BLaER1 (cell line): ENCODE measurements around the gene PDCD10.

ENCODE experiments used
- H3K27ac ChIP-seq: shearing (Covaris generic); formaldehyde crosslinking; 2 replicates; pipeline ENCODE4 v1.8.1; 2022
- H3K27me3 ChIP-seq: shearing (Covaris generic); formaldehyde crosslinking; 2 replicates; pipeline ENCODE4 v1.8.1; 2022
- H3K36me3 ChIP-seq: shearing (Covaris generic); formaldehyde crosslinking; 2 replicates; pipeline ENCODE4 v1.8.1; 2022
- H3K4me1 ChIP-seq: shearing (Covaris generic); formaldehyde crosslinking; 2 replicates; pipeline ENCODE4 v1.8.1; 2022
- H3K4me2 ChIP-seq: shearing (Covaris generic); formaldehyde crosslinking; 2 replicates; pipeline ENCODE4 v1.8.1; 2022
- H3K4me3 ChIP-seq: shearing (Covaris generic); formaldehyde crosslinking; 2 replicates; pipeline ENCODE4 v1.8.1; 2022
- H3K9ac ChIP-seq: shearing (Covaris generic); formaldehyde crosslinking; 2 replicates; pipeline ENCODE4 v1.8.1; 2022
- H3K9me3 ChIP-seq: shearing (Covaris generic); formaldehyde crosslinking; 2 replicates; pipeline ENCODE4 v1.8.1; 2022
- H4K20me1 ChIP-seq: shearing (Covaris generic); formaldehyde crosslinking; 2 replicates; pipeline ENCODE4 v1.8.1; 2022
- Cebpa-rat ChIP-seq: shearing (Covaris generic); IDR thresholded peaks from 2 replicates; pipeline ENCODE4 v1.8.1; 2022

Gene PDCD10

DNA sequence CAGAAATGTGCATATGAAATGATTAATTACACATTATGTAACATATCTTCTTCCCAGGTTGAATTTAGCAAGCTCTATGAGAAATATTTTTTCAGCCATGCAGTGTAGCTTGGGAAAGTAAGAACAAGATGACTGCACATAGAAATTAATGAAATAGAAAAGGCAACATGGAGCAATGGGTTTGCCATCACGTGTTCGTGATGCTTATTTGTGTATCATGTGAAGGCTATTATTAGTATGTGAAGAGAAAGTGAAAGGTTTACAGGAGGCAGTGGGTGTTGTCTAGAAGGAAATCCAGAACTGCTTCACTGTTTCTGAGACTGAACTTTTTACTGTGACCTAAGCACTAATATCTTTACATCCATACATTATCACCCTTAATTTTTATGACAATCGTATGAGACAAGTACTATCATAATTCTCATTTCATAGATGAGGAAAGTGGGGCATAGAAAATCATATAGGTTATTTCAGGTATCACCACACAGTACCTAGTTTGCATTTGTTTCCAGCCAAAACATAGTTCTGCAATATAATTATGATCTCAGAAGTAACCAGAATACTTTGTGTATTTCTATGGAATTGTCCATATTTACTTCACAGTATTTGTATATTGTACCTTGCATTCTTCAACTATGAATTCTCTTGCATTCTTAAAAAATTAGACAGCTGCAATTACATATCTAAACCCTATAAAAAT is 15.7 kb upstream of the PDCD10 start:
- Histone ChIP-seq H3K9ac (no peak overlapping the region), H3K27ac (no peak overlapping the region; the same call in 1 of the 2 replicates), H3K4me3 (no peak overlapping the region), H3K9me3 (no peaks in the 10 kb centered on the region), H4K20me1 (no peaks in the 10 kb centered on the region), H3K27me3 (no peaks in the 10 kb centered on the region), H3K36me3 (no peaks in the 10 kb centered on the region), H3K4me1 (peaks cover 17% of the 10 kb centered on the region), H3K4me2 (peak overlapping the region; percentile 41)
- no peak for TF ChIP-seq Cebpa-rat

DNA sequence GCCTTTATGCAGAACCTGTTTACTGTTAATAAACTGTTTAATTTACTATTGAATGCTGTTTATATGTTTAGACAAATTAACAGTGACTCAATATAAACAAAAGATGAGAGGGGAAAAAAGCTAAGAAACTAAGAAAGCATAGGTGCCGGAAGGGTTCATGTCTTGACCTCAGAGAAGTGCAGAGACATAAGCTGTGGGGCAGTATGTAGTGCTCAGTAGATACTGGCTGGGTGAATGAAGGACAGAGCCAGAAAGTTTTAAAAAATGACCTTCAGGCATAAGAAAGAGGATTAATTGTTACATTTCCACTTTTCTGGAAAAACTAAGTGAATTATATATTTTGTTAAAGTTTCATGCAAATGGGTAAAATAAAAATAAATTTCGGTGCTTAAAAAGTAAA is 15.0 kb upstream of the PDCD10 start:
- H3K9ac ChIP-seq = no peak overlapping the region
- no peaks in the 10 kb centered on the region for H4K20me1 ChIP-seq
- no peak overlapping the region for H3K4me3 ChIP-seq

DNA sequence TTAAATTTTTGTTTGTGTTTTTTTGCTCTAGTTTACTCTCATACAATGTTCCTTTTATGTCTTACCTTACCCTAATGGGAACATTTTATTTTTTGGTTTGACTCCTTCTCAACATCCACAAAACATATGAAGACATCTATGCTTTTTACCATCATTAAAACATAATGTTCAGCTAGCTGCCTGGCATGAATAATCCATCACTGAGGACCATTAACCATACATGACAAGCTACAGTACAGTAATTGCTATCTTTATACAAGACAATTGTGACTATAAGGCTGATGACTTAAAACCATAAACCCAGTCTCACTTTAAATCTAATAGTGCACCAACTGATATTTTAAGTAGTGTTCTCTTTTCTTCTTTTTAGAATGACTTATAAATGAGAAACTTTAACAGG is 14.5 kb upstream of the PDCD10 start:
- peaks cover 17% of the 10 kb centered on the region for H3K4me1 ChIP-seq
- H4K20me1 ChIP-seq = no peaks in the 10 kb centered on the region
- H3K9me3 ChIP-seq = no peaks in the 10 kb centered on the region
- no peaks in the 10 kb centered on the region for H3K36me3 ChIP-seq
- no peak for TF ChIP-seq Cebpa-rat
- H3K9ac ChIP-seq = no peak overlapping the region
- no peak overlapping the region for H3K4me2 ChIP-seq
- no peaks in the 10 kb centered on the region for H3K27me3 ChIP-seq
- H3K4me3 ChIP-seq = no peak overlapping the region
- no peak overlapping the region for H3K27ac ChIP-seq

More for the DNA sequence above, 15.0 kb upstream of the PDCD10 start:
- Histone ChIP-seq H3K27me3 (no peaks in the 10 kb centered on the region), H3K4me2 (no peak overlapping the region), H3K36me3 (no peaks in the 10 kb centered on the region), H3K27ac (no peak overlapping the region), H3K4me1 (peaks cover 17% of the 10 kb centered on the region), H3K9me3 (no peaks in the 10 kb centered on the region)
- TF ChIP-seq Cebpa-rat = no peak

GRCh38 chr3:167743799-167744198 is 9.1 kb upstream of the PDCD10 start:
- H3K4me3 ChIP-seq = no peak overlapping the region
- TF ChIP-seq Cebpa-rat = no peak

GRCh38 chr3:167742338-167742737 is 7.6 kb upstream of the PDCD10 start:
- no peaks in the 10 kb centered on the region for H4K20me1 ChIP-seq
- no peaks in the 10 kb centered on the region for H3K9me3 ChIP-seq
- no peaks in the 10 kb centered on the region for H3K36me3 ChIP-seq
- H3K27ac ChIP-seq = no peak overlapping the region
- H3K27me3 ChIP-seq = no peaks in the 10 kb centered on the region
- no peak overlapping the region for H3K9ac ChIP-seq
- H3K4me3 ChIP-seq = no peak overlapping the region
- peaks cover 14% of the 10 kb centered on the region; the same call in 1 of the 2 replicates for H3K4me1 ChIP-seq
- TF ChIP-seq Cebpa-rat = no peak
- no peak overlapping the region for H3K4me2 ChIP-seq

More at GRCh38 chr3:167743799-167744198, 9.1 kb upstream of the PDCD10 start:
- Histone ChIP-seq H3K36me3 (no peaks in the 10 kb centered on the region), H3K27ac (no peak overlapping the region), H3K4me2 (no peak overlapping the region), H3K27me3 (no peaks in the 10 kb centered on the region), H3K9me3 (no peaks in the 10 kb centered on the region), H4K20me1 (no peaks in the 10 kb centered on the region), H3K4me1 (peaks cover 8% of the 10 kb centered on the region; the same call in 1 of the 2 replicates), H3K9ac (no peak overlapping the region)

GRCh38 chr3:167740961-167741587 is 6.4 kb upstream of the PDCD10 start:
- no peak overlapping the region for H3K4me3 ChIP-seq
- H3K9ac ChIP-seq = no peak overlapping the region
- H3K9me3 ChIP-seq = no peaks in the 10 kb centered on the region
- H3K27ac ChIP-seq = no peak overlapping the region
- no peaks in the 10 kb centered on the region for H3K27me3 ChIP-seq
- H4K20me1 ChIP-seq = no peaks in the 10 kb centered on the region
- no peaks in the 10 kb centered on the region for H3K36me3 ChIP-seq
- H3K4me2 ChIP-seq = no peak overlapping the region
- H3K4me1 ChIP-seq = peaks cover 18% of the 10 kb centered on the region
- no peak for TF ChIP-seq Cebpa-rat

- Histone ChIP-seq H3K27ac (no peak overlapping the region), H3K9ac (no peak overlapping the region), H3K4me1 (peaks cover 22% of the 10 kb centered on the region), H4K20me1 (peaks cover 2% of the 10 kb centered on the region; the same call in 1 of the 2 replicates), H3K27me3 (no peaks in the 10 kb centered on the region), H3K4me3 (no peak overlapping the region), H3K9me3 (no peaks in the 10 kb centered on the region), H3K4me2 (no peak overlapping the region), H3K36me3 (no peaks in the 10 kb centered on the region)
- no peak for TF ChIP-seq Cebpa-rat
These were observed 4.6 kb upstream of the PDCD10 start for GRCh38 chr3:167739190-167739810.

DNA sequence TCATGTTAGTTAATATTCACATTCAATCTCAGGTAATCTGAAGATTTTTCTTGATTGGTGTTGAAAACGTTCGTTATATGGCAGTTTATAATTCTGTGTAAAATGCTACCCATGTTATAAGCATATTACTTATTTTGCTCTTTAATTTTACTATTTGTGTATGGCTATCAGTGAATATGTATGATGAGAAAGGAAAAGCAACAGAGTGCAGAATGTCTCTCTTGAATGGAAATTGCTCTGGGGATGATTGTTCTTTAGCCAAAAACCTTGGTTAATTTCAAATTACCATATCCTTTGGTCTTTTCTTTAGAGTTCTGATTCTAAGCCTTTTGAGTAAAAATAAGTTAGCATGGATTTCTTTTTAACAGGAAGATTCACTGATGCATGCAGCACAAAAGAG is 3.3 kb upstream of the PDCD10 start:
- no peak overlapping the region for H3K27ac ChIP-seq
- H3K4me2 ChIP-seq = no peak overlapping the region

DNA sequence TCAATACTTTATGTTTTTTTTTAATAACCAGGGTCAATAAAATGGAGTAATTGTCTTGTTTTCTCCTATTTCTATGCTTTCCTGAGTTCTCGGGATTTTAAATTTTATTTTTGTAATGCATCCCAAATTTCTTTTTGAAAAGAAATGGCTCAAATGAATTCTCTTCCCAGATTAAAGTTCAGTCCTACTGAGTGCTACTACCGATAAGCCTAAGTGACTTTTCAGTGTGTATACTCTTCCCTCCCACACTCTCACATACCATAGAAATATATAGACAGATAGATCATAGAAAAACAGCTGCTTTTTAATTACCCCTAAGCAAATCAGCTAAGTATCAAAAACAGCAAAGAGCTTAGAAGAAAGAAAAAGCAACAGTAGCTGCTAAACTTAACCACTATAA is 2.3 kb upstream of the PDCD10 start:
- Histone ChIP-seq H3K27ac (no peak overlapping the region), H3K9me3 (no peaks in the 10 kb centered on the region), H3K9ac (no peak overlapping the region), H3K36me3 (no peaks in the 10 kb centered on the region), H3K27me3 (no peaks in the 10 kb centered on the region), H3K4me1 (peaks cover 41% of the 10 kb centered on the region), H4K20me1 (peaks cover 25% of the 10 kb centered on the region), H3K4me3 (no peak overlapping the region), H3K4me2 (peak overlapping the region; percentile 82)
- no peak for TF ChIP-seq Cebpa-rat

More for the DNA sequence above, 3.3 kb upstream of the PDCD10 start:
- Histone ChIP-seq H4K20me1 (peaks cover 15% of the 10 kb centered on the region), H3K27me3 (no peaks in the 10 kb centered on the region), H3K9me3 (no peaks in the 10 kb centered on the region), H3K36me3 (no peaks in the 10 kb centered on the region), H3K4me3 (no peak overlapping the region), H3K4me1 (peaks cover 31% of the 10 kb centered on the region), H3K9ac (no peak overlapping the region)
- TF ChIP-seq Cebpa-rat = no peak

DNA sequence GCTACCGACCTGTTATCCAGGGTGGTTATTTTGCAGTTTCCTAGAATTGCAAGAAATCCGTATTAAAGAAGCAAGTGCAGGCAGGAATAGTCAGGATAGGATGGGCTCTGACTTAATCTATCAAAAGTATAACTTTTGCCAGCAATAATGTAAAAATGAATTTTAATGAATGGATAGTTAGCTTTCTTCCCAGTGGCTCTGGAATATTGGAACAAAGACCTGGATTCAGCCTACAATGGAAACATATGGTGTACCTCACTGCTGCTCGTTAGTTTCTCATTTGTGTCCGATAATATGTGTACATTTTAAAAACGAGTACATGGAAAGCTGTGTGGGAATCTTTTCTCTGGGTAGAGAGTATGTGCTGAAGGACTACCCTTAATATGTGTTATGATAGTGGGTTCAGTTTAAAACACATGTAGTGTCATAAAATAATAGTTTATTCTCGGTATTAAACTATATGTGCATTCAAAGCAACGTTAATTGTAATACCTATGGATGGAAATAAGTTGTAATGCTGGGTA is 1.6 kb upstream of the PDCD10 start:
- Histone ChIP-seq H3K9me3 (no peaks in the 10 kb centered on the region), H4K20me1 (peaks cover 32% of the 10 kb centered on the region), H3K9ac (peak overlapping the region; percentile 91; the same call in 1 of the 2 replicates), H3K4me3 (peak overlapping the region; percentile 81), H3K27me3 (no peaks in the 10 kb centered on the region), H3K27ac (no peak overlapping the region), H3K4me1 (peaks cover 41% of the 10 kb centered on the region), H3K4me2 (peak overlapping the region; percentile 82), H3K36me3 (no peaks in the 10 kb centered on the region)
- TF ChIP-seq Cebpa-rat = no peak
